Stimulated activated CD4-positive, alpha-beta T cell treated with anti-CD3 and anti-CD28 coated beads, Interleukin-1b, Interleukin-23, amount 100 ng/mL, for 48 hours (primary cell): ENCODE results near the gene SLC27A5.
"Not testable (repeated sequence)": the region's sequence is repeated elsewhere in the genome, so short reads cannot be mapped to it uniquely, and the experiment has no call there.

Experiments
- DNase-seq: peaks from one replicate; pipeline ENCODE4 v3.0.0-alpha.2; 2020

SLC27A5 gene

GRCh38 chr19:58521651-58522050, 9.9 kb upstream of the SLC27A5 start:
- no peak for DNase-seq

GRCh38 chr19:58520257-58520599, 8.4 kb upstream of the SLC27A5 start:
- DNase-seq = no peak

GRCh38 chr19:58519355-58520256, 7.8 kb upstream of the SLC27A5 start, which contains the start of gene ZBTB45:
ZBTB45 (minus strand) TSS chr19:58519810; CDS start chr19:58517673, 2,137 bp downstream.
- peak; percentile 95 for DNase-seq

GRCh38 chr19:58519087-58519354, 7.2 kb upstream of the SLC27A5 start:
- DNase-seq = peak; percentile 61

- no peak for DNase-seq
These were observed 6.7 kb upstream of the SLC27A5 start for GRCh38 chr19:58518256-58519086.

GRCh38 chr19:58516964-58517833, 5.4 kb upstream of the SLC27A5 start:
- DNase-seq = no peak

GRCh38 chr19:58516246-58516836, 4.5 kb upstream of the SLC27A5 start:
- DNase-seq = no peak

GRCh38 chr19:58515259-58515658, 3.5 kb upstream of the SLC27A5 start:
- DNase-seq = no peak

- no peak for DNase-seq
These were observed 2.8 kb upstream of the SLC27A5 start for GRCh38 chr19:58514564-58515022.

GRCh38 chr19:58513694-58514563, 2.1 kb upstream of the SLC27A5 start:
- DNase-seq = peak; percentile 96

- no peak for DNase-seq
These were observed 1.5 kb upstream of the SLC27A5 start for GRCh38 chr19:58513213-58513693.

GRCh38 chr19:58510084-58510862, 1.5 kb downstream of the SLC27A5 start:
- DNase-seq = no peak

- no peak for DNase-seq
These were observed 2.1 kb downstream of the SLC27A5 start for GRCh38 chr19:58509731-58510083.

- DNase-seq = not testable (repeated sequence)
These were observed 4.1 kb downstream of the SLC27A5 start for GRCh38 chr19:58507602-58508223.

GRCh38 chr19:58500242-58500641, 11.6 kb downstream of the SLC27A5 start:
- DNase-seq = no peak

GRCh38 chr19:58499021-58499927, 12.5 kb downstream of the SLC27A5 start:
- peak; percentile 99 for DNase-seq

GRCh38 chr19:58498316-58499020, 13.3 kb downstream of the SLC27A5 start:
- no peak for DNase-seq

- DNase-seq = no peak
These were observed 14.1 kb downstream of the SLC27A5 start for GRCh38 chr19:58497634-58498170.
